Esophagus squamous epithelium (tissue), 5 donors: ENCODE data around the gene POR. TPM values are rescaled to one million over a fixed set of nuclear protein-coding genes. Genes with fewer than 3 reads are reported as not detected.

Experiments
- DNase-seq: peaks from one replicate; lab custom pipeline; 2025; lab: John Stamatoyannopoulos, UW
- H3K27ac ChIP-seq, 4 donors: fragments of 200-600 bp; sonication (generic); one replicate each; pipeline ENCODE4 v1.5.1; 2016 to 2019; ENCODE audit warnings: mild to moderate bottlenecking in 1 of 4
- H3K27me3 ChIP-seq, 4 donors: fragments of 200-600 bp; sonication (generic); 1 replicate in 3 of 4; 2 replicates in 1 of 4; pipeline versions ENCODE4 v1.5.1 to v1.6.0; 2017 to 2021; ENCODE audit warnings: antibody characterized with exemption in 1 of 4
- H3K36me3 ChIP-seq, 3 donors: fragments of 200-600 bp; sonication (generic); one replicate each; pipeline ENCODE4 v1.5.1; 2016 to 2019
- H3K4me1 ChIP-seq, 3 donors: fragments of 200-600 bp; sonication (generic); one replicate each; pipeline ENCODE4 v1.5.1; 2017 to 2019
- H3K4me3 ChIP-seq, 4 donors: fragments of 200-600 bp; sonication (generic); 1 replicate in 3 of 4; 2 replicates in 1 of 4; pipeline ENCODE4 v1.5.1; 2016 to 2019; ENCODE audit warnings: mild to moderate bottlenecking in 2 of 4, moderate library complexity in 1 of 4
- H3K9me3 ChIP-seq, 3 donors: fragments of 200-600 bp; sonication (generic); one replicate each; pipeline ENCODE4 v1.5.1; 2016 to 2019
- CTCF ChIP-seq, 6 experiments: fragments of 450-650 bp in 4 of 6; fragments of 200-600 bp in 2 of 6; sonication (generic) in 2 of 6; IDR thresholded peaks; one replicate each; pipeline ENCODE4 v1.5.1; 2016 to 2019; ENCODE audit warnings: antibody characterized with exemption in 6 of 6, mild to moderate bottlenecking in 4 of 6, moderate library complexity in 4 of 6
- POLR2A ChIP-seq, 4 donors: fragments of 450-650 bp; IDR thresholded peaks; one replicate each; pipeline ENCODE4 v1.6.1; 2017; ENCODE audit warnings: antibody characterized with exemption in 4 of 4, mild to moderate bottlenecking in 4 of 4, moderate library complexity in 3 of 4
- WGBS, 2 donors: methylation state at CpG; one replicate each; pipeline ENCODE4 v1.1.5; 2018; 5-methylcytosine and 5-hydroxymethylcytosine counted together
- intact Hi-C: fragments of 100-400 bp; cut with DNase I; formaldehyde crosslinking; loops from one replicate; pipeline ENCODE4 v1.15.0; 2022
- total RNA-seq, 4 donors: library from RNA; depleted of rRNA; stranded (reverse); fragments of >200 nt; gene quantifications; one replicate each; pipeline ENCODE4 v1.1.0, GENCODE V29; 2016
- donor health status: DM: yes; HTN: yes; CAD: no.

Gene POR
- total RNA-seq, 4 donors from 2014 or later = 71.0 to 116 (median 81.6) TPM

DNA sequence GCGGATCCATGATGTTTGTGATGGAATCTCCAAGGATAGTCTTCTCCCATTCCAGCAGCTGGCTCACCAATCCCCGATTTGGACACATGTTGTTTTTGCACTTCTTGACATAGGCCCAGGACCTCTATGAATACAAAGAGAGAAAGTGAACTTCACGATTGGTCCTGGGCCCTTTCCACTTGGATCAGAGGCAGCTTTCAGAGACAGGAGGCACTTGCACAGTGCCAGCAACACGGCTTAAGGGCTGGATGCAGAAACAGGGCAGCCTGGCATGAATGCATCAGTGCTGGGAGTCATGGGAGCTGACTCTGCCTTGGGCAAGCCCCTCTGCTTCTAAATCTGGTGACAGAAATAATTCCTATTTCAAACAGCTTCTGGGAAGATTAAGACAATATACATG, 81.5 kb downstream of the POR start:
- WGBS, 2 donors = 63 to 80% methylated on average over 2 to 3 of the region's 4 CpGs
- peaks cover 0 to 58% (median 4%) of the 10 kb centered on the region in 3 donors for H3K36me3 ChIP-seq
- H3K4me3 ChIP-seq = no peak overlapping the region
- no peak for TF ChIP-seq CTCF (IDR thresholded peaks at IDR 0.05)
- no peak for TF ChIP-seq POLR2A (IDR thresholded peaks at IDR 0.05)
- H3K9me3 ChIP-seq = no peaks in the 10 kb centered on the region
- peaks cover 15 to 34% (median 16%) of the 10 kb centered on the region in 3 donors for H3K4me1 ChIP-seq
- no peak for DNase-seq
- no peaks in the 10 kb centered on the region for H3K27me3 ChIP-seq
- H3K27ac ChIP-seq = no peak overlapping the region
- intact Hi-C loops = no loop called here

DNA sequence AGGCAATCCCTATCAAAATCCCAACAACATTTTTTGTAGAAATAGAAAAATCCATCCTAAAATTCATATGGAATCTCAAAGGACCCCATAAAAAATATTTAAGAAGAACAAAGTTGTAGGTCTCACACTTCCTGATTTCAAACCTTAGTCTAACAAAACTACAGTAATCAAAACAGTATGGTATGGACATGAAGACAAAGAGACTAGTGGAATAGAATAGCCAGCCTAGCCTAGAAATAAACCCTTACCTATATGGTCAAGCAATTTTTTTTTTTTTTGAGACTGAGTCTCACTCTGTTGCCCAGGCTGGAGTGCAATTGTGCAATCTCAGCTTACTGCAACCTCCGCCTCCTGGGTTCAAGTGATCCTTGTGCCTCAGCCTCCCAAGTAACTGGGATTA, 83.1 kb downstream of the POR start:
- H3K27ac ChIP-seq = no peak overlapping the region
- WGBS, 2 donors = 80% methylated on average over 1 of the region's 1 CpG; no CpG with 5 or more reads in 1 of the 2 donors

GRCh38 chr7:76000566-76000965, 85.6 kb downstream of the POR start:
- Histone ChIP-seq H3K9me3 (no peaks in the 10 kb centered on the region), H3K36me3 (peaks cover 4 to 88% (median 9%) of the 10 kb centered on the region in 3 donors), H3K4me3 (no peak overlapping the region), H3K27ac (no peak overlapping the region), H3K27me3 (no peaks in the 10 kb centered on the region), H3K4me1 (no peaks in the 10 kb centered on the region)
- intact Hi-C loops = no loop called here
- DNase-seq = no peak
- WGBS, 2 donors = 100% methylated on average over 3 of the region's 11 CpGs; no CpG with 5 or more reads in 1 of the 2 donors
- no peak for TF ChIP-seq CTCF (IDR thresholded peaks at IDR 0.05)
- no peak for TF ChIP-seq POLR2A (IDR thresholded peaks at IDR 0.05)

More for the DNA sequence above, 83.1 kb downstream of the POR start:
- H3K9me3 ChIP-seq = no peaks in the 10 kb centered on the region
- no peaks in the 10 kb centered on the region for H3K27me3 ChIP-seq
- DNase-seq = no peak
- H3K36me3 ChIP-seq = peaks cover 0 to 64% (median 4%) of the 10 kb centered on the region in 3 donors
- H3K4me3 ChIP-seq = no peak overlapping the region
- TF ChIP-seq POLR2A (IDR thresholded peaks at IDR 0.05) (no peak), CTCF (IDR thresholded peaks at IDR 0.05) (no peak)
- H3K4me1 ChIP-seq = peaks cover 13 to 22% (median 13%) of the 10 kb centered on the region in 3 donors
- intact Hi-C loops = no loop called here

DNA sequence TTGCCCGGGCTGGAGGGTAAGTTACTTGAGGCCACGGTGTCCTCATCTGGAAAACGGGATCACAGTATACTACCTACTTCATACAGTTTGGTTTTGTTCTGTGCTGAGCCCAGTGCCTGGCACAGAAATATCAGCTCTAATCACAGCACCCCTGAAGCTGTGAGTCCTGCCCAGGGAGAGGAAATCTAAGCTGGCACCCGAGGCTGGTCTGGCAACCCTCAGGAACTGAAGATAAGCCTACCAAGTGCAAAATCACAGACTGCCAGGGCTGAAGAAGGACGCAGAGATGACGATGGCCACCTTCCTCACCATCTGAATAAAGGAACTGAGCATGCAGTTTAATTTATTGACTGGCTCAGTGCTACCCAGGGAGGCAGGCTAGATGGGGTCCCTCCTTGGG, 87.2 kb downstream of the POR start:
- intact Hi-C loops = no loop called here
- Histone ChIP-seq H3K4me1 (no peaks in the 10 kb centered on the region), H3K27ac (no peak overlapping the region), H3K36me3 (peaks cover 0 to 78% (median 9%) of the 10 kb centered on the region in 3 donors), H3K9me3 (no peaks in the 10 kb centered on the region), H3K27me3 (no peaks in the 10 kb centered on the region), H3K4me3 (no peak overlapping the region)
- WGBS, 2 donors = 88 to 90% methylated on average over 5 to 6 of the region's 6 CpGs
- no peak for DNase-seq
- TF ChIP-seq CTCF (IDR thresholded peaks at IDR 0.05) = no peak
- TF ChIP-seq POLR2A (IDR thresholded peaks at IDR 0.05) = no peak

DNA sequence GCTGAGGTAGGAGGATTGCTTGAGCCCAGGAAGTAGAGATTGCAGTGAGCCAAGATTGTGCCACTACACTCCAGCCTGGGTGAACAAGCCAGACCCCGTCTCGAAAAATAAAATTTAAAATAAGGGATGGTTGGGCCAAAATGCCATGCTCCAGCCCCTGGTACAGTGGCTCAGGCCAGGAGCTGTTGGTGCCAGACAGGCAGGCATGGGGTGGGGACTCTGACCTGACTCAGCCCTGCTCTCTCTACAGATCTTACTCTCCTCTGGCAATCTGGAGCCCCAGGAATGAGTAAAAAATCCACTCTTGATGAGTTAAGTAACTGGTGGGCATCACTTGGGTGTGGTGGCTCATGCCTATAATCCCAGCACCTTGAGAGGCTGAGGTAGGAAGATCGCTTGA, 87.9 kb downstream of the POR start:
- TF ChIP-seq POLR2A (IDR thresholded peaks at IDR 0.05) (no peak), CTCF (IDR thresholded peaks at IDR 0.05) (no peak)
- intact Hi-C loops = no loop called here
- no peak overlapping the region for H3K27ac ChIP-seq

More for the DNA sequence above, 87.9 kb downstream of the POR start:
- Histone ChIP-seq H3K9me3 (no peaks in the 10 kb centered on the region), H3K36me3 (peaks cover 0 to 79% (median 9%) of the 10 kb centered on the region in 3 donors), H3K4me1 (no peaks in the 10 kb centered on the region), H3K27me3 (no peaks in the 10 kb centered on the region), H3K4me3 (no peak overlapping the region)
- no peak for DNase-seq
- WGBS, 2 donors = 92 to 100% methylated on average over 3 of the region's 3 CpGs
